HCT116 (cell line): ENCODE results near the gene IER5L. TPM values are rescaled to one million over a fixed set of nuclear protein-coding genes. Genes with fewer than 3 reads are reported as not detected.
"Not testable (repeated sequence)": the region's sequence is repeated elsewhere in the genome, so short reads cannot be mapped to it uniquely, and the experiment has no call there.

Experiments
- ATAC-seq: fragments of 200-7000 bp; cut with Tn5 transposase; 2 replicates; pipeline ENCODE4 v1.9.1; 2020; ENCODE audit warnings: mild to moderate bottlenecking, moderate library complexity
- BruUV-seq: library from RNA; stranded (reverse); fragments of 400-500 nt; replicated peaks from 2 replicates; lab custom pipeline; 2021; lab: Mats Ljungman, UMichigan
- CTCF ChIA-PET: fragments of 300-600 bp; sonication (Branson Sonifier 250); formaldehyde crosslinking; loops from one replicate; lab custom pipeline; 2021; ENCODE audit warnings: antibody characterized with exemption; lab: Charles Lee
- POLR2A ChIA-PET: fragments of 300-600, 350-600 bp; sonication (Branson Sonifier 250); formaldehyde crosslinking; loops from one replicate; lab custom pipeline; 2021; ENCODE audit warnings: antibody characterized with exemption; lab: Charles Lee
- RAD21 ChIA-PET, 2 experiments: fragments of 300-600 bp; sonication (Branson Sonifier 250); formaldehyde crosslinking; loops; one replicate each; lab custom pipeline; 2023; ENCODE audit warnings: low total read pairs in 2 of 2; ENCODE audit not compliant: uncharacterized antibody in 2 of 2, unreplicated experiment in 2 of 2, low non-redundant PET in 1 of 2; lab: Charles Lee
- DNase-seq: peaks from one replicate; pipeline ENCODE4 v3.0.0-alpha.2; 2010; ENCODE audit warnings: low read depth, low spot score
- H2AFZ ChIP-seq: fragments of 200-600 bp; shearing (Covaris generic), sonication (generic); 2 replicates; pipeline ENCODE4 v1.6.1; 2017; ENCODE audit warnings: low read depth, mixed run types, mixed read lengths, antibody characterized with exemption, low read length; ENCODE audit not compliant: poor library complexity, severe bottlenecking
- H3K27ac ChIP-seq: 2 replicates; pipeline ENCODE4 v1.5.1; 2012; ENCODE audit warnings: low read depth, low read length
- H3K27me3 ChIP-seq: fragments of 200-600 bp; sonication (generic); 2 replicates; pipeline ENCODE4 v1.6.1; 2016; ENCODE audit warnings: mixed run types, low read length, mixed read lengths; ENCODE audit not compliant: insufficient read depth
- H3K36me3 ChIP-seq, 2 experiments: fragments of 200-500 bp in 1 of 2; fragments of 200-600 bp in 1 of 2; sonication (Bioruptor generic) in 1 of 2; sonication (generic) in 1 of 2; 2 replicates each; pipeline versions ENCODE4 v1.5.1 to v1.6.1; 2014 to 2016; ENCODE audit warnings: low read length in 2 of 2, inconsistent platforms in 1 of 2, mixed read lengths in 1 of 2, mixed run types in 1 of 2; ENCODE audit not compliant: insufficient read depth in 2 of 2, control insufficient read depth in 1 of 2
- H3K4me1 ChIP-seq, 2 experiments: fragments of 200-600 bp in 1 of 2; sonication (generic) in 1 of 2; 2 replicates each; pipeline versions ENCODE4 v1.5.1 to v1.6.1; 2012 to 2017; ENCODE audit warnings: low read length in 2 of 2, inconsistent platforms in 1 of 2, mild to moderate bottlenecking in 1 of 2, mixed read lengths in 1 of 2, mixed run types in 1 of 2, moderate library complexity in 1 of 2; ENCODE audit not compliant: insufficient read depth in 2 of 2, control insufficient read depth in 1 of 2
- H3K4me2 ChIP-seq: fragments of 200-600 bp; sonication (generic); 2 replicates; pipeline ENCODE4 v1.6.1; 2017; ENCODE audit warnings: mixed run types, low read length, mixed read lengths
- H3K4me3 ChIP-seq, 2 experiments: fragments of 200-600 bp in 1 of 2; sonication (generic) in 1 of 2; replicated peaks in 1 of 2; 2 replicates each; pipeline ENCODE4 v1.5.1; 2011 to 2016; ENCODE audit warnings: low read length in 2 of 2, control low read depth in 1 of 2, low read depth in 1 of 2, mild to moderate bottlenecking in 1 of 2, mixed read lengths in 1 of 2, mixed run types in 1 of 2
- H3K79me2 ChIP-seq: fragments of 200-600 bp; sonication (generic); 2 replicates; pipeline ENCODE4 v1.6.1; 2017; ENCODE audit warnings: mild to moderate bottlenecking, mixed run types, low read length, moderate library complexity, mixed read lengths; ENCODE audit not compliant: insufficient read depth
- H3K9ac ChIP-seq: fragments of 200-600 bp; sonication (generic); 2 replicates; pipeline ENCODE4 v1.6.1; 2016; ENCODE audit warnings: low read length, mixed read lengths
- H3K9me2 ChIP-seq: fragments of 200-600 bp; sonication (generic), shearing (Covaris generic); 2 replicates; pipeline ENCODE4 v1.6.1; 2017; ENCODE audit warnings: mixed run types, mild to moderate bottlenecking, moderate library complexity; ENCODE audit not compliant: insufficient read depth
- H3K9me3 ChIP-seq, 2 experiments: fragments of 200-500 bp in 1 of 2; fragments of 200-600 bp in 1 of 2; sonication (Bioruptor generic) in 1 of 2; sonication (generic) in 1 of 2; 2 replicates each; pipeline ENCODE4 v1.6.1; 2014 to 2017; ENCODE audit warnings: low read length in 2 of 2, mixed read lengths in 2 of 2, inconsistent platforms in 1 of 2, low read depth in 1 of 2, mild to moderate bottlenecking in 1 of 2, mixed run types in 1 of 2, moderate library complexity in 1 of 2; ENCODE audit not compliant: control insufficient read depth in 1 of 2, insufficient read depth in 1 of 2
- H4K20me1 ChIP-seq: fragments of 200-600 bp; sonication (generic), shearing (Covaris generic); 2 replicates; pipeline ENCODE4 v1.6.1; 2017; ENCODE audit warnings: mixed run types, mild to moderate bottlenecking, moderate library complexity; ENCODE audit not compliant: insufficient read depth
- FOSL1 ChIP-seq: IDR thresholded peaks from 2 replicates; pipeline ENCODE4 v1.6.1; 2012; ENCODE audit warnings: low read depth
- POLR2A ChIP-seq: IDR thresholded peaks from 2 replicates; pipeline ENCODE4 v1.7.0; 2011; ENCODE audit warnings: borderline replicate concordance; ENCODE audit not compliant: insufficient read depth, insufficient read length; ENCODE audit errors: extremely low read depth
- RAD21 ChIP-seq: IDR thresholded peaks from 2 replicates; pipeline ENCODE4 v1.6.1; 2012; ENCODE audit warnings: low read depth, mild to moderate bottlenecking
- SIN3A ChIP-seq: IDR thresholded peaks from 2 replicates; pipeline ENCODE4 v1.6.1; 2012; ENCODE audit warnings: low read depth
- SRF ChIP-seq: IDR thresholded peaks from 2 replicates; pipeline ENCODE4 v1.6.1; 2012; ENCODE audit warnings: low read depth
- TCF7L2 ChIP-seq: IDR thresholded peaks from 2 replicates; pipeline ENCODE4 v1.7.0; 2011; ENCODE audit warnings: borderline replicate concordance, inconsistent platforms; ENCODE audit not compliant: insufficient read depth, insufficient read length; ENCODE audit errors: extremely low read depth
- YY1 ChIP-seq: IDR thresholded peaks from 2 replicates; pipeline ENCODE4 v1.6.1; 2011; ENCODE audit warnings: low read length, low read depth, moderate library complexity, mild to moderate bottlenecking; ENCODE audit not compliant: insufficient replicate concordance; ENCODE audit errors: extremely low read depth
- ZFX ChIP-seq: fragments of 450-650 bp; IDR thresholded peaks from 2 replicates; pipeline ENCODE4 v1.6.1; 2017
- intact Hi-C: fragments of 100-400 bp; cut with micrococcal nuclease; formaldehyde crosslinking; loops from 2 replicates; pipeline ENCODE4 v1.10.0; 2022
- total RNA-seq: library from RNA; stranded (reverse); gene quantifications from one replicate; pipeline ENCODE4 v1.2.1, GENCODE V29; 2021; ENCODE audit not compliant: unreplicated experiment
- TF ChIP-seq, protein P1 (sequence below): IDR thresholded peaks from 2 replicates; pipeline ENCODE4 v1.6.1; 2012
- TF ChIP-seq, protein P2 (sequence below), 3 experiments: fragments of 200-600 bp in 1 of 3; sonication (generic) in 1 of 3; IDR thresholded peaks in 2 of 3; conservative IDR thresholded peaks in 1 of 3; 2 replicates each; pipeline ENCODE4 v1.5.1; 2012 to 2017; ENCODE audit warnings: low read depth in 2 of 3, low read length in 2 of 3, antibody characterized with exemption in 1 of 3, borderline replicate concordance in 1 of 3, control low read depth in 1 of 3, mild to moderate bottlenecking in 1 of 3, mixed read lengths in 1 of 3, mixed run types in 1 of 3, moderate library complexity in 1 of 3; ENCODE audit not compliant: insufficient read depth in 1 of 3
- TF ChIP-seq, protein P3 (sequence below): IDR thresholded peaks from 2 replicates; pipeline ENCODE4 v1.6.1; 2012

Gene IER5L
- total RNA-seq, 1 experiment from 2014 or later: 195 TPM

DNA sequence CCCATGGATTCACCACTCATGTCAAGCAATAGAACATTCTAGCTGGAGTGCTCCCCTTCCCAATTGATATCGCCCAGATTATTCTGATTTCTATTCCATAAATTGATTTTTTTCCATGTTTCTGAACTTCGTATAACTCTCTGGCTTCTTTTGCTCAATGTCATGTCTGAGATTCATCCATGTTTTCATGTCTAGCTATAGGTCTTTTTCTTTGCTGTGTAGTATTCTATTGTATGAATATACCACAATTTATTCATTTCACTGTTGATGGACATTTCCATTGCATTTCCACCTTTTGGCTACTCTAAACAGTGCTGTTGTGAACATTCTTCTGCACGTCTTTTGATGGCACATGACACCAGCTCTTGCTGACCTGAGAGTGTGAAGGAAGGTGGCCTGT lies 47.3 kb downstream of the IER5L start:
- peaks cover 8 to 21% of the 10 kb centered on the region in 2 experiments for H3K4me1 ChIP-seq
- no peaks in the 10 kb centered on the region for H3K9me2 ChIP-seq
- CTCF ChIA-PET: interaction anchor here (1.0 to 4.8 kb wide), 5 partner anchors 12 to 653 kb away, joined by 3 to 91 read pairs (median 5); partner anchors contain the start of gene NTMT1
- H3K9ac ChIP-seq: 0 out of 2 replicates have a peak overlapping the region, but pooled peaks have one; percentile 7
- H3K36me3 ChIP-seq: peaks cover 8 to 36% of the 10 kb centered on the region in 2 experiments; a peak in 3 of 4 replicates
- H3K27ac ChIP-seq: no peak overlapping the region
- ATAC-seq (no peak), DNase-seq (no peak)
- intact Hi-C loops: loop anchor here (1.0 to 2.0 kb wide), 2 partner anchors 494 to 654 kb away; no protein-coding TSS in a partner anchor
- no peaks in the 10 kb centered on the region for H3K27me3 ChIP-seq
- POLR2A ChIA-PET: interaction anchor here (0.8 to 1.3 kb wide), 2 partner anchors 12 to 508 kb away, joined by 3 to 7 read pairs; no protein-coding TSS in a partner anchor
- H2AFZ ChIP-seq: no peak overlapping the region
- H3K9me3 ChIP-seq: no peaks in the 10 kb centered on the region
- H3K4me3 ChIP-seq: no peak overlapping the region
- TF ChIP-seq YY1 (no peak), TCF7L2 (no peak), RAD21 (no peak), POLR2A (no peak), SIN3A (no peak), SRF (no peak), FOSL1 (no peak), ZFX (no peak)
- TF ChIP-seq, protein P1, sequence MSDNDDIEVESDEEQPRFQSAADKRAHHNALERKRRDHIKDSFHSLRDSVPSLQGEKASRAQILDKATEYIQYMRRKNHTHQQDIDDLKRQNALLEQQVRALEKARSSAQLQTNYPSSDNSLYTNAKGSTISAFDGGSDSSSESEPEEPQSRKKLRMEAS: no peak
- TF ChIP-seq, protein P2, sequence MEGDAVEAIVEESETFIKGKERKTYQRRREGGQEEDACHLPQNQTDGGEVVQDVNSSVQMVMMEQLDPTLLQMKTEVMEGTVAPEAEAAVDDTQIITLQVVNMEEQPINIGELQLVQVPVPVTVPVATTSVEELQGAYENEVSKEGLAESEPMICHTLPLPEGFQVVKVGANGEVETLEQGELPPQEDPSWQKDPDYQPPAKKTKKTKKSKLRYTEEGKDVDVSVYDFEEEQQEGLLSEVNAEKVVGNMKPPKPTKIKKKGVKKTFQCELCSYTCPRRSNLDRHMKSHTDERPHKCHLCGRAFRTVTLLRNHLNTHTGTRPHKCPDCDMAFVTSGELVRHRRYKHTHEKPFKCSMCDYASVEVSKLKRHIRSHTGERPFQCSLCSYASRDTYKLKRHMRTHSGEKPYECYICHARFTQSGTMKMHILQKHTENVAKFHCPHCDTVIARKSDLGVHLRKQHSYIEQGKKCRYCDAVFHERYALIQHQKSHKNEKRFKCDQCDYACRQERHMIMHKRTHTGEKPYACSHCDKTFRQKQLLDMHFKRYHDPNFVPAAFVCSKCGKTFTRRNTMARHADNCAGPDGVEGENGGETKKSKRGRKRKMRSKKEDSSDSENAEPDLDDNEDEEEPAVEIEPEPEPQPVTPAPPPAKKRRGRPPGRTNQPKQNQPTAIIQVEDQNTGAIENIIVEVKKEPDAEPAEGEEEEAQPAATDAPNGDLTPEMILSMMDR (IDR thresholded peaks at IDR 0.05 in 2 of 3, conservative IDR thresholded peaks at IDR 0.05 in 1 of 3; ENCODE audit: borderline replicate concordance in 1 of 3, insufficient read depth in 1 of 3, low read depth in 2 of 3, low read length in 2 of 3): no peak
- TF ChIP-seq, protein P3, sequence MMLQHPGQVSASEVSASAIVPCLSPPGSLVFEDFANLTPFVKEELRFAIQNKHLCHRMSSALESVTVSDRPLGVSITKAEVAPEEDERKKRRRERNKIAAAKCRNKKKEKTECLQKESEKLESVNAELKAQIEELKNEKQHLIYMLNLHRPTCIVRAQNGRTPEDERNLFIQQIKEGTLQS: no peak
- RAD21 ChIA-PET: no interaction called here
- H4K20me1 ChIP-seq: no peaks in the 10 kb centered on the region
- no TSS peak for BruUV-seq
- H3K79me2 ChIP-seq: 0 out of 2 replicates have a peak, but pooled peaks cover 3% of the 10 kb centered on the region
- H3K4me2 ChIP-seq: no peak overlapping the region

DNA sequence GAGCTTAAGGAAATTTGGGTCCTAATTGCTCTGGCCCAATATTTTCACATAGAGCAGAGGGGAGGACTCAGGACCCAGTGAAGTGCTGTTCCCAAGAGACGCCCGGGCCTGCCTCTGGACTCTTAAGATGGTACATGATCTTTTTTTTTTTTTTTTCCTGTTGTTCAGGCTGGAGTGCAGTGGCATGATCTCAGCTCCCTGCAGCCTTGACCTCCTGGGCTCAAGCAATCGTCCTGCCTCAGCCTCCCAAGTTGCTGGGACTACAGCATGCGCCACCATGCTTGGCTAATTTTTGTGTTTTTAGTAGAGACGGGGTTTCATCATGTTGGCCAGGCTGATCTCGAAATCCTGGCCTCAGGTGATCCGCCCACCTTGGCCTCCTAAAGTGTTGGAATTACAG lies 47.8 kb downstream of the IER5L start:
- ChIA-PET POLR2A (interaction anchor here (0.8 kb wide), 1 partner anchor 509 kb away, joined by 3 read pairs; no protein-coding TSS in a partner anchor), CTCF (interaction anchor here (1.0 to 4.8 kb wide), 4 partner anchors 9 to 654 kb away, joined by 3 to 91 read pairs (median 22); partner anchors contain the start of gene NTMT1)
- ATAC-seq, H3K9me3 ChIP-seq, H3K27ac ChIP-seq, H3K4me2 ChIP-seq, H2AFZ ChIP-seq, H3K79me2 ChIP-seq, H3K9ac ChIP-seq, H3K27me3 ChIP-seq, H3K9me2 ChIP-seq, BruUV-seq, RAD21 ChIA-PET, DNase-seq, H4K20me1 ChIP-seq, H3K4me3 ChIP-seq: not testable (repeated sequence)
- intact Hi-C loops: loop anchor here (2.0 kb wide), 1 partner anchor 655 kb away; no protein-coding TSS in a partner anchor
- peaks cover 8 to 36% of the 10 kb centered on the region in 2 experiments; a peak in 3 of 4 replicates for H3K36me3 ChIP-seq
- peaks cover 11 to 26% of the 10 kb centered on the region in 2 experiments for H3K4me1 ChIP-seq
